NAMALWA (cell line): Measurements from ENCODE around the gene STPG1.
A peak's percentile ranks its signal among the peaks of the same experiment; 100 is the strongest.

ENCODE experiments used
- DNase-seq: peaks from one replicate; pipeline ENCODE4 v3.0.0-alpha.2; 2015; ENCODE audit warnings: low spot score

STPG1 gene

DNA sequence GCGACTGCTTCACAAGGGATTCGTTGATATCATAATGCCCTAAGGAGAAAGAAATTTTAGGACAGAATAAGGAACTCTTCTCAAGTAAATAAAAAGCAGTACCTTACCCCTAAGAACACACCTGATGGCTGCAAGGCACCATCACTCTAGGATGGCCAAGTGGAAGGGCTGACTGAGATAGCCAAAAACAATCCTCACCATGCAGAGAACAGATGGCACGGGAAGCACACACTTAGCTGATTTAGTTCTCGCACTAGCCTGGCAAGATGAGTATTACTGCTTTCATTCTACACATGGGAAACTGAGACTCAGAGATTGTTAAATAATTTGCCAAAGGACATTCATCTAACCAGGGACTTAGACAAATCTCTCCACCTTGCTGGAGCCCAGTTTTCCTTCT is 43.8 kb downstream of the STPG1 start:
- DNase-seq = no peak

GRCh38 chr1:24369199-24369598 is 44.4 kb downstream of the STPG1 start:
- no peak for DNase-seq

GRCh38 chr1:24366707-24367106 is 46.9 kb downstream of the STPG1 start:
- DNase-seq = no peak

DNA sequence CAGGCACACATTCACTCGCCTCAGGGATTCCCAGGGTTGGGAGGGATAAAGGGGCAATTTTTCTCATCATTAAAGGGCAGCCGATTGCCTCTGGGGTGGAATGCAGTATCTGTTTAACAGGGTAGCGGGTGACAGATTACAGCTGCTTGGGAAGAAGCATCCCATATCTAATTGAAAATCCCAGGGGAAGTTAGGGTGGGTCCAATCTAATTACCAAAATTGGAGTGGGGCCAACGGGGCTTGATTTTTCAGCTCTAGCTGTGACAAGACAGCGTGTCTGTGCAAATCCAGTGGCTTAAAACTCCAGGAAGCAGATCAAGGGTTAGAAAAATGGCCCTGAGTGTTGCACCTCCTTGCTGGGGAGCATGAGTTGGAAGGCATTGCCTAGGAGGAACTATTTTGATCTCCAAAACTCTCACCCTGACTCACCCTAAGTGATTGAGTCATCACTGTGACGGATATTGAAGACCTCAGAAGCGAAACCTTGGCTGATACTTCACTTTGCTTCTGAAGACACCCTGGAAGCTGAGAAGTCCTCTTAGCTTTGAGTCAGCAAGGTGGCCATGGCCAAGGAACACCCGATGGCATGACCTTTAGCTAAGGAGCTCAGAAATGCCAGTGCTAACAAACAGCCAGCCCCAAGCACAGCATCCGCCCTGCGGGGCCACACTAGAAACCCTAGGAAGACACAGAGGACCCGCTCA is 48.5 kb downstream of the STPG1 start:
- no peak for DNase-seq

DNA sequence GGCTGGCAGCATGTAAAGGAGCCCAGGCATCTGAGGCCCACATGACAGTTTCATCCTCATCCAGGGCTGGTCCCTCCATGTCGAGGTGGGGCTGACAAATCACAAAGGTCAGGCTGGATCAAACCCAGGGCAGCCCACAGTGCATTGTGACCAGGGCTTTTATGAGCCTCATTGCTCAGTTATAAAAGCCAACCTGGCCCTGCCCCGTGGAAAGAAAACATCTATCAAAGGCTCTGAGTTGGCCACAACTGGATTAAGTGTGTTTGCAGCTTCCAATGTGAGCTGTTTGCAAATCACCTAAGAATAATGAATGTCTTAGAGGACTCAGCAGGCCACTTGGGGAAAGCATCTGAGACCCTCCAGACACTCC is 49.0 kb downstream of the STPG1 start:
- DNase-seq = no peak

GRCh38 chr1:24363994-24364393 is 49.6 kb downstream of the STPG1 start:
- DNase-seq = no peak

DNA sequence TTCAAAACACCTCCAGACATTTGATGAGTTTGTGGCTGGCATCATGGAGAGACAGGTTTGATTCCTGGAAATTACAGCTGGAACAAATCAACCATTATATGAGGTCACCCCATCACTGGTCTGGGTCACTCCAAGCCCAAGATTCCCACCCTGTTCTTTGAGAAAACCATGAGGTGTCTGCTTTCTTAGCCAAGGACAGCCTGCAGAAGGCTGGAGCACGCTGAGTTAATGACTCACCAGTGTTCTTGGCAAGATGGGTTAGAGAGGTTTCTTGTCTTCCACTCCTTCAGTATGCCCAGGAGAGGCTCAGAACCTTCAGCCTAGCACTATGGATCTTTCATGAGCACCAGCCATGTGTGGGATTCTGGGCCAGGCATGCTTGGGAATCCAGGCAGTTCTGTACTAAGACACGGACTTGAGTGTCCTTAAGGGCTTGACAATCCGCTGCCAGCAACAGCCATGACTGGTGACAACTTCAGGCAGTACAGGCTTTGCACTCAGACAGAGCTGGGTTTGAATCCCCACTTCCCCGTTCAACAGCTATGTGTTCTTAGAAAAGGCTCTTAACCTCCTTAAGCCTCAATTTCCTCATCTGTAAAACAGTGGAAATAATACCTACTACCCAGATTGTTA is 50.5 kb downstream of the STPG1 start:
- no peak for DNase-seq

DNA sequence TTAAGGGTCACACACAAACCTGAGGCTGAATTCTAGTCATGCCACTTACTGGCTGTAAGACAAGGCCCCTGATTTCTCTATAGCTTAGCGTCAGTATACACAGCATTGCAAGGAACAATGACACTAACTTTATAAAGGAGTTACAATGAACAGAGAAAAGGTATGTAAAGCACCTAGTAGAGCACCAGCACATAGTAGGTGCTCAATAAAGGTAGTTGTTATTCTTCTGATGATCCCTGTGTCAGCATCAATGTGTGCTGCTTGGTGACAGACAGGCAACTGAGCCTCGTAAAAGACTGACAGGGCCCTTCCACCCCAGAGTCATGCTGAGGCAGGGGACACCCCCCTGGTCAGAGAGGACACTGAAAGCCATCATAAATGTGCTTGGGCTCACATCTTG is 51.2 kb downstream of the STPG1 start:
- no peak for DNase-seq

DNA sequence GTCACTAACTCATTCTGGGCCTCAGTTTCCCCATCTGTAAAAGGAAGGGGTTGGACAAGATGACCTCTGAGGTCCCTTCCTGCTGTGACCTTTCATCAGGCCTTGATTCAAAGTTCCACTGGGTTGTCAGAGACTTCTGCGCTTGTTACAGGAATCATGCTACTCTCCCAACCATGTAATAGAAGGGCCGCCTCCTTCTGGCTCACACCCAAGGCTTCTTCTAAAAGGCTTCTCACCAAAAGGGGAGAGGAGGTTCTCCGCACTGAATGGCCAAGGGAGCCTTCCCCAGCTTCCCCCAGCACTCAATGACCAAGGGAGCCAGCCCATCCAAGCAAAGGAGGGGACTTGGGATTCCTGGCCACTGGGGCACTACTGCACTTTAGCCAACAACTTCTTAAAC is 51.8 kb downstream of the STPG1 start:
- DNase-seq = no peak

DNA sequence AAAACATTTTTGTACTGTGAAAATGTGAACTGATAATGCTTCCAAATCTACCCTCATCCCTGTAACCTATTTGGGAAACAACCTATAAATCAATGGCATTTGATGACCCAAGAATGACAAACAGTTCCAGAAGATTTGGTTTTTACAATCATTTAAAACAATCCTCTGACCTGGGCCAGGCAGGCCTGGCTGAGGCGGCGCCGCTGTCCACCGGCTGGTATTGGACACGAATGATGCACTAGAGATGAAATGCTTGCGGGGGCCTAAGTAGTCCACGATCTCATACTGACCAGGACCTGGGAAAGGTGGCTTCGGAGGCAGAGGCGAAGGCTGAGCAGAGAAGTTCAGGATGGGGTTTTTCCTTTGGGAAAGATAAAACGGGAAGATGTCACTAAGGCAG is 52.9 kb downstream of the STPG1 start:
- DNase-seq = no peak

DNA sequence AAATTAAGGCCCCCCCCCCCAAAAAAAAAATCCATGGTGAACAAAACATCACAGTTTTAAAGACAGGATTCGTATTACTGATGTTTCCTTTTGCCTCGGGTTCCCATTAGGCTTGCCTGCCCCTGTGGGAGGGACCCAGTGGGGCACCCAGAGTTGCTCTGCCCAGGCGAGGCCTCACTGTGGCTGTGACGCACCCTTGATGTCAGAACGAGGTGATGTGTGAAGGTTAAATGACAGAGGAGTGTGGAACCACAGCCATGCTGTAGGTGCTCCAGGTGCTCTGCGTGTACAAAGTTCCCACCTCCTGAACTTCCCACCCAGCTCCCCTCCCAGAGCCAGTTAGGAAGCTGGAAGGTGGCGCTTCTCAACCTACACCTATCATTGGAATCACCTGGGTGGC is 56.5 kb downstream of the STPG1 start:
- DNase-seq = no peak

GRCh38 chr1:24355466-24355865 is 58.1 kb downstream of the STPG1 start:
- DNase-seq = no peak

- no peak for DNase-seq
Measured at GRCh38 chr1:24353292-24353891, 60.2 kb downstream of the STPG1 start.

DNA sequence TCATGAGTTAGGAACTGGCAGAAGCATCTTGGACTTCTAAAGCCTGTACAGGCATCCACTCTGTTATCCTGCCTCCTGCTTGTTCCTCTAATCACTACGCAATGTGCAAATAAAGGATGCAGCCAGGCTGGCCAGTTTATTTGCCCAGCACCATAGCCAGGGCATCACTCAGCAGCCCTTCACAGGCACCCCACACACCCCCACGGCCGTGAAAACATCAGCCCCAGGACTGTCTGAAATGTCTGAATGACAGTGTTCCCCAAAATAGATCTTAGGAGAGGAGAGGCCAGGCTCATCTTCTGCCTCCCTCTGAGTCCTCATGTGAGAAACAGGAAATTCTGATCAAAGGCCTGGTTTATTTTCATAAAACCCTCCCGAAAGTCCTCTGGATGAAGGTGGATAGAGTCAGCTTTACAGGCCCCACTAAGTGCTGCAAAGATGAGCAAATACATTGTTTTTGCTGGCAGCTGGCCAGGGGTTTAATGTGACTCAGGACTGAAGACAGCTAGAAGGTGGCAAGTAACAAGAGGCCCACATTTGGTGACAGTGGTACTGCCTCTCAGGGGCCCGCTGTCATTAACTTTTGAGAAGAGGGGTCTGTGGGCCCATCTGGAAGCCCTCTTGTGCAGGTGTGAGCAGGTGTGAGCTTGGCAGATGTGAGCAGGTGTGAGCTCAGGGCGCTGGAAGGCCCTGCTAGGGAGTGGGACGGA is 61.5 kb downstream of the STPG1 start:
- DNase-seq = no peak

- DNase-seq = no peak
Measured at GRCh38 chr1:24351247-24351646, 62.3 kb downstream of the STPG1 start.

GRCh38 chr1:24349891-24350290 is 63.7 kb downstream of the STPG1 start:
- DNase-seq = no peak

- DNase-seq = no peak
Measured at GRCh38 chr1:24348196-24348595, 65.4 kb downstream of the STPG1 start.

- DNase-seq = no peak
Measured at GRCh38 chr1:24347159-24347934, 66.2 kb downstream of the STPG1 start.

DNA sequence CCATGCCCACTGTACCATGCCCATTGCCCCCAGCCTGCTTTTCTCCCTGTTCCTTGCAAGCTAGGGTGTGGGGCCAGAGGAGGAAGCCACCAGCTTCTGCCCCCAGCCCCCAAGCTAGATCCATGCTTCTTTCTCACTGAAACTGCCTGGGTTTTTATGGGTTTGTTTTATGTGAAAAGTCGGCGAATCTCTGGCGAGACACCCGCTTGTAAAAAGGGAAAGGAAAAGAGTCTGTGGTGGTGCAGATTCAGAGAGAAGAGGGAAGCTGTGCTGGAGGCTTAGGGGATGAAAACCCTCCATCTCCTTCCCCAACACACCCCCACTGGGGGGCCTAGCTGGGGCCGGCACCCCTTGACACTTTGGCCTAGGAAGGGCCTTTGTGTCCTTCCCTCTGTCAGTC is 68.2 kb downstream of the STPG1 start:
- peak; percentile 19 for DNase-seq

DNA sequence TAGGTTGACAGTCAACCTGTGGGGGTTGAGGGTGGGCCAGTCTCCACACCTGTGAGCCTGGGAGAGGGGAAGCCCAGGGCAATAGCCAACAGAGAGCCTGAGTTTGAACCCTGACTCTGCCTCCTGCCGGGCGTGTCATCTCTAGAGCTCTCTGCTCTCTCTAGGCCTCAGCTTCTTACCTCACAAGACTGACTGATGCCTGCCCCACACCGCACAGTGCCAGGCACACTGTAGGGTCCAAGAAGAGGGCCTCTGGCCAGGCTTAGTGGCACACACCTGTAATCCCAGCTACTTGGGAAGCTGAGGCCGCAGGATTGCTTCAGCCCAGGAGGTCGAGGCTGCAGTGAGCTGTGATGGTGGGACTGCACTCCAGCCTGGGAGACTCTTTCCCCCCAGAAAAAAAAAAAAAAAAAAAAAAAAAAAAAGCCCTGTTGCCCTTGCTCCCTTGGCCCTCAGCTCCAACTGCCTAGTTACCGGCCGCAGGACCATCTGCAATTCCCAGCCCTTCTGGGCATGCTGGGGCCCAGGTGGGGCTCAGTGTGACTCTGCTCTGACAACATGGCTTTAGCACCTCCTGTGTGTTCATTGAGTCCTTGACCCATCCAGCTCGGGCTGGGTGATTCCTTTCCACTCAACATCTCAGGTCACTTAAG is 69.4 kb downstream of the STPG1 start:
- no peak for DNase-seq

GRCh38 chr1:24343412-24344089 is 70.0 kb downstream of the STPG1 start:
- DNase-seq = no peak
